ENCODE measurements around the gene ASB4.
"Not testable (repeated sequence)": the region's sequence is repeated elsewhere in the genome, so short reads cannot be mapped to it uniquely, and the experiment has no call there.

ASB4 gene

DNA sequence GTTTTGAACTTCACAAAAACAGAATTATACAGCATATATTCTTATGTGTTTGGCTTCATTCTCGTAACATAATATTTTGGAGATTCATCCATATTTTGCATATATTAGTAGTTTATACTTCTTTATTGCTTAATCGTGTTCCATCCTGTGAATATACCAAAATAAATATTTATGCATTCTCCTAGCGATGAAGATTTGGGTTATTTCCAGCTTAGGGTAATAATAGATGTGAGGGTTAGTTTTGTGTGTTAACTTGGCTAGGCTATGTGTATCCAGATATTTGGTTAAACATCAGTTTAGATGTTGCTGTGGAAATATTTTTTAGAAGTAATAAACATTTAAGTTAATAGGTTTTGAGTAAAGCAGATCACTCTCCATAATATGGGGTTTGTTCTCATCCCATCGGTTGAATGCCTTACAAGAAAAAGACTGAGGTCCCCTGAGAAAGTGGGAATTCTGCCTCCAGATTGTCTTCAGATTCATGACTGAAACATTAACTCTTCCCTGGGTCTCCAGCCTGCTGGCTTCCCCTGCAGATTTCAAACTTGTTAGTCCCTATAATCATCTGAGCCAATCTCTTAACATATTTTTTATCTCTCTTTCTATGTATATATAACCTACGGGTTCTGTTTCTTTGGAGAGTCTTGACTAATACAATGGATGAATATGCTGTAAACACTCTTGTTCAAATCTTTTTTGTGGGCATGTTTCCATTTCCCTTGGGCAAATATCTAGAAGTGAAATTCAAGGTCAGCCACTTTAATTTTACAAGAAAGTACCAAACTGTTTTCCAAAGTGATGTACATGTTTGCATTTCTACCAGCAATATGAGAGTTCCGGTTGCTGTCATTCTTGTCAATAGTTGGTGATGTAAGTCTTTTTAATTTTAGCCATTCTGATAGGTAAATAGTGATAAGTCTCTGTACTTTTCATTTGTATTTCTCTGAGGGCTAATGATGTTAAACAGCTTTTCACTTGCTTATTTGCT, 61.9 kb downstream of the ASB4 start:
- Mint-ChIP-seq H3K4me3 (no peak overlapping the region), H3K27me3 (ENCODE audit: low read depth) (no peaks in the 10 kb centered on the region), H3K9me3 (no peaks in the 10 kb centered on the region), H3K4me1 (peaks cover 41% of the 10 kb centered on the region), H3K27ac (peak overlapping the region in 2 of 3 experiments; percentile 53 to 54), H3K36me3 (ENCODE audit: low read depth) (no peaks in the 10 kb centered on the region)
- TF ChIP-seq, protein P1, sequence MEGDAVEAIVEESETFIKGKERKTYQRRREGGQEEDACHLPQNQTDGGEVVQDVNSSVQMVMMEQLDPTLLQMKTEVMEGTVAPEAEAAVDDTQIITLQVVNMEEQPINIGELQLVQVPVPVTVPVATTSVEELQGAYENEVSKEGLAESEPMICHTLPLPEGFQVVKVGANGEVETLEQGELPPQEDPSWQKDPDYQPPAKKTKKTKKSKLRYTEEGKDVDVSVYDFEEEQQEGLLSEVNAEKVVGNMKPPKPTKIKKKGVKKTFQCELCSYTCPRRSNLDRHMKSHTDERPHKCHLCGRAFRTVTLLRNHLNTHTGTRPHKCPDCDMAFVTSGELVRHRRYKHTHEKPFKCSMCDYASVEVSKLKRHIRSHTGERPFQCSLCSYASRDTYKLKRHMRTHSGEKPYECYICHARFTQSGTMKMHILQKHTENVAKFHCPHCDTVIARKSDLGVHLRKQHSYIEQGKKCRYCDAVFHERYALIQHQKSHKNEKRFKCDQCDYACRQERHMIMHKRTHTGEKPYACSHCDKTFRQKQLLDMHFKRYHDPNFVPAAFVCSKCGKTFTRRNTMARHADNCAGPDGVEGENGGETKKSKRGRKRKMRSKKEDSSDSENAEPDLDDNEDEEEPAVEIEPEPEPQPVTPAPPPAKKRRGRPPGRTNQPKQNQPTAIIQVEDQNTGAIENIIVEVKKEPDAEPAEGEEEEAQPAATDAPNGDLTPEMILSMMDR (IDR thresholded peaks at IDR 0.05; ENCODE audit: unreplicated experiment in 3 of 3), result no peak

DNA sequence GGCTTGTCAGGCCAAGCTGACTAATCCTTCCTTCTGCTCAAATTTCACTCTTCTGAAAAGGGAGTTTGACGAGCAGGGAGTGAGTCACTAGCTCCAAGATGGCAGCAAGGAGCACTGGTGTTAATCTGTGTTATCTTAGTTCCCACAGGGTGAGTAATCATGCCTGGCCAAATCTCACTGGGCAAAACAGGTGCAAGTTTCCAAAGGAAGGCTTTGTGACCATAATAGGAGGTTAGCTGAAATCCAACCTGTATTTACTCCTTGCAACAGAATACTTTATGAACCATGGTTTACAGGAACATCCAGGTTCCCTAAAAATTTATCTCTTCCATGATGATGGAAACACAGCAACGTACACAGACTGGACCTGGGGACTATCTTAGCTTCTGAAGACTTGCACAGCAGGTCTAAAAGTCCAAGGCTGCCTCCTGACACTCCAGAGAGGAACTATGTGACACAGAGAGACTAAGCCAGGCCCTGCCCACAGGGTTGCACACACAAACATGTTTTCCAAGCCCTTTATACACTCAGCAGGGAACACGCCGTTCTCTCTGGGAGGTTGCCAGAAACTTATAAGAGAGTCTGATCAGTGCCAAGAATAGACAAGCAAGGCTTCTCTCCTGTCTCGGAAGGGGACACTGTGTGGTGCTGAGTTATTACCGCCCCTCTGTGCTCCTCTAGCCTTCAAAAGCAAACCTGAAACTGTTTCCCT, 64.2 kb downstream of the ASB4 start:
- peak overlapping the region in 1 of 3 experiments; percentile 8 for H3K4me3 Mint-ChIP-seq
- TF ChIP-seq, protein P1 (IDR thresholded peaks at IDR 0.05; ENCODE audit: unreplicated experiment in 3 of 3), result no peak
- no peaks in the 10 kb centered on the region for H3K36me3 Mint-ChIP-seq (ENCODE audit: low read depth)
- H3K4me1 Mint-ChIP-seq, result peaks cover 41% of the 10 kb centered on the region
- H3K9me3 Mint-ChIP-seq, result no peaks in the 10 kb centered on the region
- H3K27me3 Mint-ChIP-seq (ENCODE audit: low read depth), result no peaks in the 10 kb centered on the region
- peak overlapping the region; percentile 55 to 91 (median 86) for H3K27ac Mint-ChIP-seq

DNA sequence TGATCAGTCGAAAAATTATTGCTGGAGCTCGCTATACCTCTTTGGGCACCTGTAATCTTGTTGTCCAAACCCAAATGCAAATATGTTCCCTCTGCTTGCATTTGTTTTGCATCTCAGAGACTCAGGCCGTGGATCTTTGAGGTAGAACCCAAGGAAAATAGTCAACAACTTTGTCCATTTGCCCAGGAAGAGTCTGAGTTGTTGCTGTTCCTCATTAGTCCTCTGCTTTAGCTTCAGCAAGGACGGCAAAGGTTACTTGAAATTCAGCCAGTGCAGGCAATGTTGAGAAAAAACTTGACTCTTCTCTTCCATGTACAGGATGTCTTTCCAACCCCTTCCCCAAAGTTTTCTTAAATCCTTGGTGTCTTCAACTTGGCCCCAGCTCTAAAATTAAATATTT, 64.8 kb downstream of the ASB4 start:
- Mint-ChIP-seq H3K27me3 (ENCODE audit: low read depth) (no peaks in the 10 kb centered on the region), H3K4me1 (peaks cover 37% of the 10 kb centered on the region), H3K4me3 (peak overlapping the region in 1 of 3 experiments; percentile 8), H3K36me3 (ENCODE audit: low read depth) (no peaks in the 10 kb centered on the region), H3K9me3 (no peaks in the 10 kb centered on the region), H3K27ac (peak overlapping the region; percentile 55 to 91 (median 86))
- TF ChIP-seq, protein P1 (IDR thresholded peaks at IDR 0.05; ENCODE audit: unreplicated experiment in 3 of 3), result no peak

- Mint-ChIP-seq H3K4me1 (peaks cover 34% of the 10 kb centered on the region), H3K27ac (peak overlapping the region in 1 of 3 experiments; percentile 86)
- H3K36me3 Mint-ChIP-seq (ENCODE audit: low read depth); H3K9me3 Mint-ChIP-seq; H3K27me3 Mint-ChIP-seq (ENCODE audit: low read depth); H3K4me3 Mint-ChIP-seq: not testable (repeated sequence)
Measured at GRCh38 chr7:95552010-95552926, 66.5 kb downstream of the ASB4 start.

DNA sequence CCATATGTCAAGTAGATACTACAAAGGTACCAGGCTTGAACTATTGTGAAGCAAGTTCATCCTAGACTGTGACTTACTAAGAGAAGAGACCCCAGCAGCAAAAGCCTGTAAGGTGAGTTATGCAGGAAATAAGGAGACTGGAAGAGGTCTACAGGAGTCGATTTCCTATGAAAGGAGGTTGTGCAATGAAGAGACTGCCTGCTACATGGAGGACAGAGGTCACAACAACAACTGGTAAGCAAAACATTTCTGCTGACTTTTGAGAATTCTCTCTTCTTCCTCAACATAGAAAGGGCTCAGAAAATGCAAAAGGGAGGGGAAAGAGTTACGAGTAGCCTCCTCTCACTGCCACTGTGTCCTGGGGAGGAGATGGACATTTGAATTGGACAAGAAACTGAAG, 68.2 kb downstream of the ASB4 start:
- Mint-ChIP-seq H3K9me3 (no peaks in the 10 kb centered on the region), H3K4me3 (no peak overlapping the region), H3K36me3 (ENCODE audit: low read depth) (no peaks in the 10 kb centered on the region), H3K4me1 (peaks cover 26% of the 10 kb centered on the region), H3K27ac (peak overlapping the region in 2 of 3 experiments; percentile 7 to 9), H3K27me3 (ENCODE audit: low read depth) (no peaks in the 10 kb centered on the region)
- TF ChIP-seq, protein P1 (IDR thresholded peaks at IDR 0.05; ENCODE audit: unreplicated experiment in 3 of 3), result no peak
